DND-41 (cell line): ENCODE results near the gene LRRC61.
A peak's percentile ranks its signal among the peaks of the same experiment; 100 is the strongest.
"Not testable (repeated sequence)": the region's sequence is repeated elsewhere in the genome, so short reads cannot be mapped to it uniquely, and the experiment has no call there.

Experiments used
- EZH2 ChIP-seq: IDR thresholded peaks from 3 replicates; pipeline ENCODE4 v1.6.1; 2012; ENCODE audit warnings: borderline replicate concordance, low read depth, mild to moderate bottlenecking, moderate library complexity, low read length, inconsistent platforms; ENCODE audit not compliant: severe bottlenecking
- TF ChIP-seq, protein P1 (sequence below): IDR thresholded peaks from 2 replicates; pipeline ENCODE4 v1.5.1; 2012; ENCODE audit warnings: borderline replicate concordance, low read length, moderate library complexity, mild to moderate bottlenecking; ENCODE audit not compliant: poor library complexity, severe bottlenecking; ENCODE audit errors: extremely low read depth

DNA sequence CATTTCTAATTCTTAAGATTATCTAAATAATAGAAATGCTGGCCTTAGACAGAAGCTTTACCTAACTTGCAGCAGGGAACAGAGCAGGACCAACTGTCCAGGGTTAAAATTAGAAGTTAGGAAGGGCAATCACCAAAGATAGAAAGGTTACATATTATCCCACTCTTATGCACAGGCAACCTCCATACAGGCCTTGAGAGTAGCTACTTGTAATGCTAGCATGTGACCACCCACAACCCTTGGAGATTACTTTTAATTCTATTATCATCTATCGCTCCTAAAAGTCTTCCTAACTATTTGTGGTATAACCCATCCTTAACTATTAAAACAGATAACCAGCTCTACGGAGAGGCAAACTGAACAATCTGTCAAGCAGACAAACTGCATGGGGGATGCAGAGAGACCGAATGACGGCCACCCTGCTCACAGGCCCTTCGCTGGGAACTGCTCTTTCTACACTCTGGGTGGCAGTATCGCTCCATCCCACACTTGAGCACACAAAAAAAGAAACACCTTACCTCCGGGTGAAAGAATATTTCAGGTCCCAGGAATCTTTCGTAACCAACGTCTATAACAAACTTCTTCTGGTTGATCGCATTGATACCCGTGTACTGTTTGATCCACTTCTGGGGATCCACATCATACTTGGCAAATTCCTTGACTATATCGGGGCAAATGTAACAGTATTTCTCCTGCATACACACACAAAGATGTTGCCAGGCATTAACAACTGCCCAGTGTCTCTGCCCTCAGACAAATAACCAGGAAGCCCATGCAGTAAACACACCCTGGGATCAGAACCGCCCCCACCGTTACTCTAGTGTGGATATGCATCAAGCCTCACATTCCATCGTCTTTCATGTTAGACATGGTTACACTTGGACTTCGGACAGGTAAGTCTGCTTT, 37.1 kb upstream of the LRRC61 start:
- TF ChIP-seq, protein P1, sequence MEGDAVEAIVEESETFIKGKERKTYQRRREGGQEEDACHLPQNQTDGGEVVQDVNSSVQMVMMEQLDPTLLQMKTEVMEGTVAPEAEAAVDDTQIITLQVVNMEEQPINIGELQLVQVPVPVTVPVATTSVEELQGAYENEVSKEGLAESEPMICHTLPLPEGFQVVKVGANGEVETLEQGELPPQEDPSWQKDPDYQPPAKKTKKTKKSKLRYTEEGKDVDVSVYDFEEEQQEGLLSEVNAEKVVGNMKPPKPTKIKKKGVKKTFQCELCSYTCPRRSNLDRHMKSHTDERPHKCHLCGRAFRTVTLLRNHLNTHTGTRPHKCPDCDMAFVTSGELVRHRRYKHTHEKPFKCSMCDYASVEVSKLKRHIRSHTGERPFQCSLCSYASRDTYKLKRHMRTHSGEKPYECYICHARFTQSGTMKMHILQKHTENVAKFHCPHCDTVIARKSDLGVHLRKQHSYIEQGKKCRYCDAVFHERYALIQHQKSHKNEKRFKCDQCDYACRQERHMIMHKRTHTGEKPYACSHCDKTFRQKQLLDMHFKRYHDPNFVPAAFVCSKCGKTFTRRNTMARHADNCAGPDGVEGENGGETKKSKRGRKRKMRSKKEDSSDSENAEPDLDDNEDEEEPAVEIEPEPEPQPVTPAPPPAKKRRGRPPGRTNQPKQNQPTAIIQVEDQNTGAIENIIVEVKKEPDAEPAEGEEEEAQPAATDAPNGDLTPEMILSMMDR, result peak; percentile 63
- not testable (repeated sequence) for TF ChIP-seq EZH2
